HepG2 (cell line): Measurements from ENCODE around the gene CACNA1D. TPM values are rescaled to one million over a fixed set of nuclear protein-coding genes. Genes with fewer than 3 reads are reported as not detected.
A peak's percentile ranks its signal among the peaks of the same experiment; 100 is the strongest.

Source experiments
- AGO2 ChIP-seq: fragments of 200-400 bp; formaldehyde crosslinking; optimal IDR thresholded peaks from 2 replicates; pipeline ENCODE3; 2017; ENCODE audit warnings: mild to moderate bottlenecking, low read depth, low read length, moderate library complexity
- ATF2 ChIP-seq: sonication (generic); formaldehyde crosslinking; IDR thresholded peaks from 2 replicates; pipeline ENCODE4 v1.4.0; 2020; ENCODE audit warnings: missing genetic modification reagents
- HNF1A ChIP-seq, 2 experiments: sonication (generic) in 1 of 2; formaldehyde crosslinking in 1 of 2; IDR thresholded peaks; 2 replicates each; pipeline versions ENCODE4 v1.4.0 to v1.6.1; 2016 to 2020; ENCODE audit warnings: borderline replicate concordance in 1 of 2, low read depth in 1 of 2, mild to moderate bottlenecking in 1 of 2, missing genetic modification reagents in 1 of 2
- KLF15 ChIP-seq: sonication (generic); formaldehyde crosslinking; IDR thresholded peaks from 2 replicates; pipeline ENCODE4 v1.8.1; 2023; ENCODE audit warnings: borderline replicate concordance, mild to moderate bottlenecking, inconsistent platforms, missing genetic modification reagents, mixed read lengths
- MXI1 ChIP-seq: IDR thresholded peaks from 3 replicates; pipeline ENCODE4 v1.6.1; 2012; ENCODE audit warnings: low read depth, low read length, inconsistent platforms, borderline replicate concordance
- NFKB2 ChIP-seq: sonication (generic); formaldehyde crosslinking; IDR thresholded peaks from 2 replicates; pipeline ENCODE4 v1.4.0; 2020; ENCODE audit warnings: missing genetic modification reagents, borderline replicate concordance
- POLR2AphosphoS5 ChIP-seq: IDR thresholded peaks from 2 replicates; pipeline ENCODE4 v1.6.1; 2012; ENCODE audit warnings: low read depth, low read length
- RXRB ChIP-seq: IDR thresholded peaks from 2 replicates; pipeline ENCODE4 v1.6.1; 2016; ENCODE audit warnings: borderline replicate concordance, missing genetic modification reagents, missing compliant biosample characterization
- SPEN ChIP-seq: sonication (generic); formaldehyde crosslinking; IDR thresholded peaks from 2 replicates; pipeline ENCODE4 v1.5.1; 2020; ENCODE audit warnings: low read depth, mild to moderate bottlenecking, missing genetic modification reagents
- SRSF1 ChIP-seq: fragments of 200-400 bp; formaldehyde crosslinking; optimal IDR thresholded peaks from 2 replicates; pipeline ENCODE3; 2017; ENCODE audit warnings: mild to moderate bottlenecking, low read depth, low read length, moderate library complexity
- TEF ChIP-seq: sonication (generic); formaldehyde crosslinking; IDR thresholded peaks from 2 replicates; pipeline ENCODE4 v1.5.0; 2020; ENCODE audit warnings: missing genetic modification reagents
- ZKSCAN8 ChIP-seq: IDR thresholded peaks from 2 replicates; pipeline ENCODE4 v1.6.1; 2016; ENCODE audit warnings: borderline replicate concordance, missing genetic modification reagents, missing compliant biosample characterization
- ZNF281 ChIP-seq: sonication (generic); formaldehyde crosslinking; IDR thresholded peaks from 2 replicates; pipeline ENCODE4 v1.4.0; 2020; ENCODE audit warnings: missing genetic modification reagents, borderline replicate concordance
- ZSCAN25 ChIP-seq: sonication (generic); formaldehyde crosslinking; IDR thresholded peaks from 2 replicates; pipeline ENCODE4 v1.8.0; 2022; ENCODE audit warnings: mild to moderate bottlenecking, missing genetic modification reagents
- ZSCAN9 ChIP-seq: IDR thresholded peaks from 2 replicates; pipeline ENCODE4 v1.6.1; 2016; ENCODE audit warnings: borderline replicate concordance
- ZUFSP ChIP-seq: sonication (generic); formaldehyde crosslinking; IDR thresholded peaks from 2 replicates; pipeline ENCODE4 v1.9.0; 2021; ENCODE audit warnings: missing genetic modification reagents, mild to moderate bottlenecking, borderline replicate concordance
- polyA plus RNA-seq, 8 experiments: library from polyadenylated mRNA; depleted of rRNA in 3 of 8; stranded (reverse) in 7 of 8; unstranded in 1 of 8; fragments of >200 nt; fragmentation: Illumina TruSeq in 4 of 8; extraction: Trizol in 4 of 8; gene quantifications; 2 replicates each; pipeline versions ENCODE4 v1.2.1 to v1.2.3, GENCODE V29; 2011 to 2016; ENCODE audit warnings: low read depth in 4 of 8, missing spikeins in 1 of 8, mixed read lengths in 1 of 8; ENCODE audit not compliant: insufficient read depth in 1 of 8
- total RNA-seq, 5 experiments: library from RNA; depleted of rRNA; stranded (reverse); fragments of >200 nt; fragmentation: Illumina TruSeq; extraction: Trizol; gene quantifications; 2 replicates each; pipeline ENCODE4 v1.2.3, GENCODE V29; 2016; ENCODE audit warnings: low read depth in 1 of 5

Gene CACNA1D
- total and polyA plus RNA-seq, 2 of the 13 experiments (the other 11 are each of a cell fraction or from before 2014, with no cell fraction given), result 0.26 to 0.38 TPM

- TF ChIP-seq HNF1A (IDR thresholded peaks at IDR 0.05; ENCODE audit: low read depth) (peak; percentile 50; the same call in 1 of the 2 replicates), HNF1A (CRISPR knock-in tag; IDR thresholded peaks at IDR 0.05; ENCODE audit: borderline replicate concordance) (no peak; the same call in 1 of the 2 replicates), SPEN (CRISPR knock-in tag) (peak; percentile 74; the same call in 1 of the 2 replicates), ZUFSP (CRISPR knock-in tag) (no peak), ATF2 (CRISPR knock-in tag) (peak; percentile 71; the same call in 1 of the 2 replicates), ZNF281 (CRISPR knock-in tag) (0 out of 2 replicates have a peak, but pooled peaks have one; percentile 11), ZSCAN25 (0 out of 2 replicates have a peak, but pooled peaks have one; percentile 40), AGO2 (no peak), RXRB (peak; percentile 44; the same call in 1 of the 2 replicates), POLR2AphosphoS5 (peak; percentile 66), KLF15 (no peak), ZSCAN9 (CRISPR knock-in tag) (no peak), TEF (no peak), MXI1 (peak; percentile 70; the same call in 1 of the 3 replicates), ZKSCAN8 (CRISPR knock-in tag) (peak; percentile 71), SRSF1 (peak; percentile 12), NFKB2 (CRISPR knock-in tag) (peak; percentile 70; the same call in 1 of the 2 replicates)
These were observed 348.2 kb downstream of the CACNA1D start (continued) for GRCh38 chr3:53842436-53843194.
